Hematopoietic multipotent progenitor cell treated with erythropoietin and hydrocortisone succinate and interleukin-3 and kit ligand, for 4 days (in vitro differentiated cells): Measurements from ENCODE around the gene SMYD5.
"Not testable (repeated sequence)": the region's sequence is repeated elsewhere in the genome, so short reads cannot be mapped to it uniquely, and the experiment has no call there.

Experiments used
- DNase-seq: peaks from one replicate; pipeline ENCODE4 v3.0.0-alpha.2; 2015

SMYD5 gene

GRCh38 chr2:73214120-73215035 is at the start of gene SMYD5:
SMYD5 (plus strand) TSS chr2:73214245; CDS start chr2:73214267, 22 bp downstream.
- peak; percentile 96 for DNase-seq

GRCh38 chr2:73165978-73166377 is 48.1 kb upstream of the SMYD5 start:
- not testable (repeated sequence) for DNase-seq

DNA sequence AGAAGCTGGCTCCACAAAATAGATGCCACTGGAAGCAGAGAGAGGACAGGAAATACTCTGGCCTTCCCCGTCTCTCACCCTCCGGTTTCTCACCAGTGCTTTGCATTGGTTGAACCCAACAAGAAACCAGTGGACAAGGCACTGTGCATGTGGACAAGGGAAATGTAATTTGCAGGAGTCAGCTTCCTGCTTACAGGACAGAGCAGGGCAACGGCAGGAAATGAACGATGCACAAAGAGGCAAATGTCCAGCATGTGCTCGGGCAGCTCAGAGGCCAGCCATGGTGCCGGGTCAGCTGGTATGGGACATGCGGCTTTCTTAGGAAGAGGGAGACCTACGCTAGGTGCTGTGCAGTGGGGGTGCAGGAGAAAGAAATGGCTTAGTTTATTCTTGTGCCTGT is 47.2 kb upstream of the SMYD5 start:
- DNase-seq, result not testable (repeated sequence)

- DNase-seq, result not testable (repeated sequence)
These were observed 45.7 kb upstream of the SMYD5 start for GRCh38 chr2:73168348-73168747.

GRCh38 chr2:73170341-73170740 is 43.7 kb upstream of the SMYD5 start:
- DNase-seq, result not testable (repeated sequence)

DNA sequence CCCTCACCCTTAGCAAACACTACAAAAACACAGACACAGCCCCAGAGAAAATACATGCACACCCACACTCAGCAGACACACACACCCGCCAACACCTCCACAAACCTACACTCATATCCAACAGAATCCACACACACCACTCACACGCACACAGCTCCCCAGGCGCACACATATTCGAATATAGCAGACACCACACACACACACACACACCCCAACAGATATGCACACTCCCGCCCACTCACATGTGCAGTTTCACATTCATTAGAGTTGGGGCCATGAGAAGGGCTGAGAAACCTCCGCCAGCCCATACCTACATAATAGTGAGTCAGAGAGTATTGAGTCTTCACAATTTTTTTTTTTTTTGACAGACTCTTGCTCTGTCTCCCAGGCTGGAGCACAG is 41.1 kb upstream of the SMYD5 start:
- no peak for DNase-seq

DNA sequence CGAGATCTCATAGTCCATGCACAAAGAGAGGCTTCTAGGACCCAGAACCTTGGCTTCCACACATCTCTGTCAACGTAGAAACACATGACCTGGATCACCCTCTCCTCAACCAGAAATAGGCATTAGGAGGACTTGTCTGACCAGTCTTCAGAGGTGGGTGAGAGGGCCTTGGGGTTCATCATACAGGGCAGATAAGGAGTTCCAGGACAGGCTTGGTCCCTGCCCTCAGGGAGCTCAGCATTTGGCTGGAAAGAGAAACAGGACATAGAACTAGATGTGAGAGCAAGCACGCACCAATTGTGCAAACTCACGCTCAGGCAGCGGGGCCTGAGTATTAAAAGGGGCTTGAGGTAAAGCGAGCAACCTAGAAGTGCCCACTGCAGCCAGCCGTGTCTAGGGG is 40.3 kb upstream of the SMYD5 start:
- no peak for DNase-seq

- no peak for DNase-seq
These were observed 39.8 kb upstream of the SMYD5 start for GRCh38 chr2:73174244-73174643.

DNA sequence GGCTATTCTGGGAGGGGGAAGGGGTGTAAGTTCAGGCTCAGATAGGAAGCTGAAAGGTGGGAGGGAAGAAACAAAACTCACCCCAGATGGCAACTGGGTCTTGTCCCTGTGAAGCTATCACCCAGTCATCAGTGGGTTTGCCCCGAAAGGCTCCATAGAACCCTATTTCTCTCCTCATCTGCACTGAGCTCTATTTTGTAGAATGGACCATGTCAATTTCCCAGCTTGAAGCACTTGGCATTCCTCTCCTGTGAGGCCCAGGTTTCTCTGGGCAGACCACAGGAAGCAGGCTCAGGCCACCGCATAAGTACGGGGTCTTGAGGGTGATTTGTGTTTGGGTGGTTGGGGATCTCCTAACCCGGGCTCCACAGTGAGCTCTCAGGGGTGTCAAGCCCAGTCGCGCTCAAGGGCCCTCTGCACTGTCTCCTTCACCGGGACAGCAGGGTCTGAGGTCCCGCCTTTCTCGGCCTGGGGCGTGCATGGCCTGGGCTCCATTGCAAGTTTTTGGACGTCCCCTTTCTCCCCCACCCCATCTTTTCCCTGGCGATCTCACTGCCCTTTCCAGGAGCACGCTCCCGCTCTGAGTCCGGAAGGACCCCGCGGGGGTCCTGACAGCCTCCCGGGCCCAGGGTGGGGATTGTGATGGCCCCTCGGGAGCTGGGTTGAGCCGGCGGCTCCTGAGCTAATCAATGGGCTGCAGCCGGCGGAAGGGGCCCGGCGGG is 38.9 kb upstream of the SMYD5 start:
- no peak for DNase-seq

DNA sequence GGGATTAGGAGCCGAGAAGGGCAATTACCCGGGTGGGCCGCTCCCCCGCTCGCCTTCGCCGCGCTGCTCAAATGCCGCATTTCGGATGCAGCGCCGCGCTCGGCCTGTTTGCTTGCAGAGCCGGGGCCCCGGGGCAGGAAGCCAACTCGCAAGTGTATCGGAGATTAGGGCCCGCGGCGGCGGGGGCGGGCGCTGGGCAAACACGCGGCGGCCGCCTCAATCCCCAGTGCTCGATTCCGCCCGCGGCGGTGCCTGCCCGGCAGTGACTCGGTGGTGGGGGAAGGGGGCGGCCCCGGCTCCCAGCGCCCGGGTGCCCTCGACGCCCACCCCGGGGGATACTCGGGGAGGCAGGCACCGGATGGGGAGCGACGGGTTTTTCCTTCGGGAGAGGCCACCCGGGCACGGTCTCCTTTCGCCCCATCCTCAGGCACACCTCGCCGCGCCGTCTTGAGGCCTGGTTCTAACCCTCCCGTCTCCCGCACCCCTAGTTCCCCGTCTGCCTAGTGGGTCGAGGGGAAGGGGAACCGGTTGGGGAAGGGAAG is 38.3 kb upstream of the SMYD5 start:
- peak; percentile 94 for DNase-seq

- DNase-seq, result peak; percentile 40
These were observed 37.7 kb upstream of the SMYD5 start for GRCh38 chr2:73176205-73176880.

GRCh38 chr2:73176881-73177644 is 37.0 kb upstream of the SMYD5 start:
- peak; percentile 93 for DNase-seq

GRCh38 chr2:73177645-73178255 is 36.3 kb upstream of the SMYD5 start:
- no peak for DNase-seq

- no peak for DNase-seq
These were observed 28.1 kb upstream of the SMYD5 start for GRCh38 chr2:73185965-73186364.

GRCh38 chr2:73187549-73187948 is 26.5 kb upstream of the SMYD5 start:
- DNase-seq, result no peak

- DNase-seq, result no peak
These were observed 16.5 kb upstream of the SMYD5 start for GRCh38 chr2:73197579-73197978.

DNA sequence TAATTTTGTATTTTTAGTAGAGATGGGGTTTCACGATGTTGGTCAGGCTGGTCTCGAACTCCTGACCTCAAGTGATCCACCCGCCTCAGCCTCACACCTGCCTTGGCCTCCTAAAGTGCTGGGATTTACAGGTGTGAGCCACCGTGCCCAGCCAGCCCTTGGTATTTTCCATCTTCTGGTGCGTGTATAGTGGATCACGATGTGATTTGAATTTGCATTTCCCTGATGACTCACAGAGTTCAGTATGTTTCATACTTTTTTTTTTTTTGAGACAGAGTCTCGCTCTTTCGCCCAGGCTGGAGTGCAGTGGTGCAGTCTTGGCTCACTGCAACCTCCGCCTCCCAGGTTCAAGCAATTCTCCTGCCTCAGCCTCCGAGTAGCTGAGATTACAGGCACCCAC is 13.8 kb upstream of the SMYD5 start:
- not testable (repeated sequence) for DNase-seq

GRCh38 chr2:73202156-73203054 is 11.6 kb upstream of the SMYD5 start, which contains the start of gene NOTO:
NOTO (plus strand) TSS chr2:73202574; CDS start chr2:73202667, 93 bp downstream.
- peak; percentile 21 for DNase-seq

GRCh38 chr2:73203055-73203681 is 10.9 kb upstream of the SMYD5 start:
- peak; percentile 40 for DNase-seq

DNA sequence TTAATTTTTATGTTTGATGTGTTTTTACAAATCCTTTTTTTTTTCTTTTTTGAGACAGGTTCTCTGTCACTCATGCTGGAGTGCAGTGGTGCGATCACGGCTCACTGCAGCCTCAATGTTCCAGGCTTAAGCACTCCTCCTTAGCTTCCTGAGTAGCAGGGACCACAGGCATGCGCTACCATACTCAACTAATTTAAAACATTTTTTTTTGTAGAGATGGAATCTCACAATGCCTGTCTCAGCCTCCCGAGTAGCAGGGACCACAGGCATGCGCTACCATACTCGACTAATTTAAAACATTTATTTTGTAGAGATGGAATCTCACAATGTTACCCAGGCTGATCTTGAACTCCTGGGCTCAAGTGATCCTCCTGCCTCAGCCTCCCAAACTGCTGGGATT is 8.4 kb upstream of the SMYD5 start:
- no peak for DNase-seq
